GM12892 (cell line): ENCODE measurements around the gene NOVA1.

Experiments
- POLR2A ChIP-seq: IDR thresholded peaks from 2 replicates; pipeline ENCODE4 v1.6.1; 2011; ENCODE audit warnings: low read depth, low read length, control low read depth
- TAF1 ChIP-seq: IDR thresholded peaks from 2 replicates; pipeline ENCODE4 v1.6.1; 2011; ENCODE audit warnings: low read depth, mild to moderate bottlenecking, control low read depth, low read length, borderline replicate concordance

- TF ChIP-seq POLR2A: no peak
- no peak for TF ChIP-seq TAF1
Observed at GRCh38 chr14:26596543-26597061, 1.2 kb downstream of the NOVA1 start.
